Activated effector memory CD4-positive, alpha-beta T cell treated with anti-CD3 and anti-CD28 coated beads, Interleukin-2, amount 50 U/mL, for 16 hours (primary cell): ENCODE results near the gene DGLUCY.
"Not testable (repeated sequence)": the region's sequence is repeated elsewhere in the genome, so short reads cannot be mapped to it uniquely, and the experiment has no call there.

Experiments used
- DNase-seq: peaks from one replicate; pipeline ENCODE4 v3.0.0-alpha.2; 2020

DGLUCY gene

DNA sequence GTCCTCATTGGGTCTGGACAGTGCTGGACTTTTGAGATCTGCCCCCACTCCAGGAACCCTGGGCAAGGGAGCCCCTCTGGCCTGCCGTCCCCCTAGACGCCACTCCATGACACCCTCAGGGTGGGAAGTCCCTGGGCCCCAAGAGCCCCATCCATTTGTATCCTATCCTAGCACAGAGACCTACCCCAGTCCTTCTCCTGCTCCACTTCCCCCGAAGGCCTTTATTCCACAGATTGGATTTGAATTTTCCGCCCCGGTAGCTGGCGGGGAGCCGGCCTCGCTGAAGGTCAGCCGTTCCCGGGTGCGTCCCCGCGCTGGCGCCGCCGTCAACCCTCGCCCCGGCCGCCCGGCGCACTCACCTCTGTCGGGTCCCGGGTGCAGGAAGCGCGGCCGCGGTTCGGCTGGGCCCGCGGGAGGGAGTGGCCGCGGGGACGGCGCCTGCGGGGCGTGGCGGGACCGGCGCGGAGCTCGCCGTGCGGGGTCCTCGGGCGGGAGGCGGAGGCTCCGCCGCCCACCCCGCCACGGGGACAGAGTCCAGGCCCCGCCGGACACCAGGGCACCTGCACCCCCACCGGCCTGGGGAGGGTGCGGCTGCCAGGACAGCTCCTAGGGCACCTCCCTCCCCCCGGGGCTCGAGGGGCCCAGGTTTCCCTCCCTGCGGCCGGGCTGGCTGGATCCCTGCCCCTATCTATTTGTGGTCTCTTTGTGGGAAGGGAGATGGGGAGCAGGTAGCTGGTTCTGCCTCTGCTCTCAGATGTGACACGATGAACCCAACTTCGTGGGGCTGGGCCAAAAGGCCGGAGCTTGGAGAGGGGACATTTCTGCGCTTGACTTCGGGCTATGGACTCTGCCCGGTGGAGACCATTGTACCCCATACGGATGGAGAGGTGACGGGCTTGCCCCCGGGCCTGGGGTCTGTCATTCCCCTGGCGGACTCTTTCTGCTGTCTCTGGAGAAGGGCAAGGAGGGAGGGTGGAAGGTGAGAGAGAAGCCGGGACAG lies 150.6 kb downstream of the DGLUCY start:
- peak; percentile 76 for DNase-seq

GRCh38 chr14:91265404-91265803 lies 151.5 kb downstream of the DGLUCY start:
- DNase-seq = no peak

- DNase-seq = not testable (repeated sequence)
Observed at GRCh38 chr14:91266276-91266675, 152.4 kb downstream of the DGLUCY start.

DNA sequence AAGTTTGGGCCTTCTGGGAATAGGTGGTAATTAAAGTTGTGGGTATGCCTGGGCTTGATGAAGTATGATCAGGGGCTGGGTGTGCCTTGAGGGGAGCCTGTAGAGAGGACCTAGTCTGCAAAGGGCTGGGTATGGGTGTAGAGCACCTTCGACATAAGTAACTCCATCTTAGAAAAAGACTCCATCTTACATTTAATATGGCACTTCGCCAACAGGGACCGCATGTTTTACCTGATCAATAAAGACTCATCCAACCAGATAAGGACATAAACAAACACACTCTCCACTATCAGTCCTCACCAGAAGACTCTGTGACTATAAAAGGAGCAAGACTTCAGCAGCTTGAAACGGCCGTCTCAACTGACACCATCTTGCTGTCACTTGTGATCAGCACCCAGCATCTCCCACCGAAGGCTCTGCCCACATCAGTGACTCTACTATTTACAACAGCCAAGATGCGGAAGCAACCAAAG lies 154.1 kb downstream of the DGLUCY start:
- no peak for DNase-seq

- DNase-seq = no peak
Observed at GRCh38 chr14:91269076-91269991, 155.5 kb downstream of the DGLUCY start.

DNA sequence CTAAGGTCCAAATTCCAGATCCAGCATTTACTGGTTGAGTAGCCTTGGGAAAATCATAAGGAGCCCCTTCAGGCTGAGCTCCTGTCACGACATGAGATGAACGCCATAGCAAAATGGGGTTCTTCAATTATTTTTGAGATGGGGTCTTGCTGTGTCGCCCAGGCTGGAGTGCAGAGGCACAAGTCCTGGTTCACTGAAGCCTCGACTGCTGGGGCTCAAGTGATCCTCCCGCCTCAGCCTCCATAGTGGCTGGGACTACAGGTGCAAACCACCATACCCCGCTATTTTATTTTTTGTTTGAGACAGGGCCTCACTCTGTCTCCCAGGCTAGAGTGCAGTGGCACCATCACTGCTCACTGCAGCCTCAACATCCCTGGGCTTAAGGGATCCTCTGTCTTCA lies 156.3 kb downstream of the DGLUCY start:
- DNase-seq = no peak

- DNase-seq = no peak
Observed at GRCh38 chr14:91270619-91271018, 156.7 kb downstream of the DGLUCY start.

DNA sequence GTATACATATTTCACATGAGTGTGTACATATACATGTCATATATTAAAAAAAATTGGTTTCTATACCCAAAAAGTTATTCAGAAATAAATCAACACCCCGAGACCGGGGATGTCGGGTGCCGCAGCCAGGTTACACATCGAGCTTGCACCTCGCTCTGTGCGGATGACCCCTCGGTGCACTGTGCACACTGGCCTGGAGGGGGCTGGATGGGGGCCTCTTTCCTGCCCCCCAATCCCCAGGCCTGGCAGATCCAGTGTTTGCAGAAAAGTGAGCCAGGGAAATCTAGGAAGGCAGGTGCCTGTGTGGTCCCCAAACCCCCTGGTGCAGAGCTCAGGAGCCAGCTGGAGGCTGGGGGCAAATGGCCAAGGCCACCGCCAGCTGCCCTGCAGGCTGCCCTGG lies 157.8 kb downstream of the DGLUCY start:
- no peak for DNase-seq

GRCh38 chr14:91272341-91273272 lies 158.7 kb downstream of the DGLUCY start:
- no peak for DNase-seq

DNA sequence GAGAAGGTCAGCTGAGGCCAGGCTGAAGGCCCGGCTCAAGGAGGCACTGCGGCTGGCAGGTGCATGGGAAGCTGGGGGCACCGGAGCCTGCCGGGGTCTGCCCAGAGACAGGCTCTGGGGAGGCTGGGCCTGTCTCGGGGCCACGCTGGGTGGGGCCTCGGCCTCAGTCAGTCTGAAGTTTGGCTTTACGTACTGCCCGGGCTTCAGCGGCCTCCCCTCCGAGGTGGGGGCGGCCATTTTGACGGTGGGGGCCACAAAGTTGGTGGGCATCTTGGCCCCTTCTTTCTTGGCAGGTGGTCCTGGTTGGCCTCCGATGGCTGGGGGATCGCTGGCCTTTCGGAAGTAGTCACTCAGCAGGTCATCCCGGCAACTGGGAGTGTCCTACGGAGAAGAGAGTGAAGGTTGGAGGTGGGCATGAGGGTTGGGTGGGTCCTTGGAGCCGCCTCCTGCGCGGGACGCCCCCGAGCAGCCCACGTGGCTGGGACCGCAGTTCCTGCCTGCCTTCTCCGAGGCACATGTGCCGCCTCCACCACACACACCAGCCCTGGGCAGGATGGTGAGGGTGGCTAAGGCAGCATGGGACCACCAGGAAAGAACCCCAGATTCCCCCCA lies 159.5 kb downstream of the DGLUCY start:
- DNase-seq = no peak

GRCh38 chr14:91273885-91274273 lies 160.0 kb downstream of the DGLUCY start:
- no peak for DNase-seq

DNA sequence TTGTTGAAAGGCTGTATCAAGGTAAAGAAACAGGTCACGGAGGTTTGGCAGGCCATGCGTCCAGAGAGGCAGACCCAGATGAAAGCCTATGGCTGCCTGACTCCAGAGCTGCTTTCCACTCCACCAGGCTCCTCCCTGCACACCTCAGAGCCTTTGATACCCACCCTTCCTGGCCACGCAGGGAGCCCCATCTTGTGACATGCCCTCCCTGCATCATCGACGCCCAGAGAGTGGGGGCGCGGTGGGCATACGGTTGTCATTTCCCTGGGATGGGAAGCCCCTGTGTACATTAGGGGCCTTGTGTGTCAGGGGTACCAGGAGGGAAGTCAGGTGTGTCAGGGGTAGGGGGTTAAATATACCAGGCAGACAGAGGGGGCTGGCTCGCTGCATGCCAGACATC lies 160.9 kb downstream of the DGLUCY start:
- DNase-seq = no peak
